Keratinocyte (primary cell): ENCODE results near the gene PLCB3. TPM values are rescaled to one million over a fixed set of nuclear protein-coding genes. Genes with fewer than 3 reads are reported as not detected.
"Not testable (repeated sequence)": the region's sequence is repeated elsewhere in the genome, so short reads cannot be mapped to it uniquely, and the experiment has no call there.

Source experiments
- DNase-seq: peaks from one replicate; pipeline ENCODE4 v3.0.0-alpha.2; 2011; ENCODE audit warnings: low read depth, missing footprints, low spot score
- FAIRE-seq: peaks from 2 replicates; lab custom pipeline; 2011; peaks lifted over from hg19 to GRCh38; lab: Jason Lieb, UNC
- H2AFZ ChIP-seq: 2 replicates; pipeline ENCODE4 v1.6.0; 2012; ENCODE audit warnings: low read length, control low read depth, inconsistent platforms; ENCODE audit not compliant: control insufficient read depth
- H3K27ac ChIP-seq: 2 replicates; pipeline ENCODE4 v1.5.1; 2011; ENCODE audit warnings: low read length; ENCODE audit not compliant: control insufficient read depth, insufficient read depth
- H3K27me3 ChIP-seq: 3 replicates; pipeline ENCODE4 v1.6.0; 2011; ENCODE audit warnings: low read length; ENCODE audit not compliant: control insufficient read depth, insufficient read depth; ENCODE audit errors: extremely low read depth
- H3K36me3 ChIP-seq, 2 experiments: 2 replicates in 1 of 2; 3 replicates in 1 of 2; pipeline ENCODE4 v1.5.1; 2011; ENCODE audit warnings: low read length in 2 of 2, mild to moderate bottlenecking in 1 of 2; ENCODE audit not compliant: control insufficient read depth in 2 of 2, insufficient read depth in 2 of 2; ENCODE audit errors: extremely low read depth in 1 of 2
- H3K4me1 ChIP-seq: 3 replicates; pipeline ENCODE4 v1.5.1; 2011; ENCODE audit warnings: low read length; ENCODE audit not compliant: control insufficient read depth, insufficient read depth; ENCODE audit errors: extremely low read depth
- H3K4me2 ChIP-seq: 3 replicates; pipeline ENCODE4 v1.6.0; 2011; ENCODE audit warnings: low read depth, low read length; ENCODE audit not compliant: control insufficient read depth, insufficient read depth; ENCODE audit errors: extremely low read depth
- H3K4me3 ChIP-seq, 3 experiments: fragments of 200-600 bp in 1 of 3; sonication (generic) in 1 of 3; 2 replicates in 2 of 3; 3 replicates in 1 of 3; pipeline ENCODE4 v1.5.1; 2011 to 2016; ENCODE audit warnings: low read length in 3 of 3, mild to moderate bottlenecking in 3 of 3, control low read depth in 2 of 3, inconsistent platforms in 1 of 3, low read depth in 1 of 3, mixed read lengths in 1 of 3, mixed run types in 1 of 3, moderate library complexity in 1 of 3; ENCODE audit not compliant: control insufficient read depth in 2 of 3, insufficient read depth in 2 of 3; ENCODE audit errors: extremely low read depth in 1 of 3
- H3K79me2 ChIP-seq: 2 replicates; pipeline ENCODE4 v1.6.0; 2012; ENCODE audit warnings: low read length; ENCODE audit not compliant: control insufficient read depth, insufficient read depth
- H3K9ac ChIP-seq: 3 replicates; pipeline ENCODE4 v1.6.0; 2011; ENCODE audit warnings: low read length; ENCODE audit not compliant: control insufficient read depth, insufficient read depth; ENCODE audit errors: extremely low read depth
- H3K9me1 ChIP-seq: 3 replicates; pipeline ENCODE4 v1.6.0; 2011; ENCODE audit warnings: low read length; ENCODE audit not compliant: control insufficient read depth, insufficient read depth; ENCODE audit errors: extremely low read depth
- H3K9me3 ChIP-seq: 2 replicates; pipeline ENCODE4 v1.5.1; 2012; ENCODE audit warnings: low read depth, low read length; ENCODE audit not compliant: control insufficient read depth
- H4K20me1 ChIP-seq: 3 replicates; pipeline ENCODE4 v1.6.0; 2011; ENCODE audit warnings: low read length; ENCODE audit not compliant: control insufficient read depth, insufficient read depth; ENCODE audit errors: extremely low read depth
- EZH2 ChIP-seq: IDR thresholded peaks from one replicate; pipeline ENCODE4 v1.6.1; 2012; ENCODE audit warnings: inconsistent platforms, mild to moderate bottlenecking, low read length, moderate library complexity
- dilution Hi-C: fragments of 300-500 bp; cut with MboI; formaldehyde crosslinking; loops from one replicate; pipeline ENCODE4 v1.7.0; 2020; ENCODE audit warnings: low sequenced_read_pairs; ENCODE audit not compliant: extremely low pct_ligation_motif_present
- polyA plus RNA-seq, 5 experiments: library from polyadenylated mRNA; depleted of rRNA in 3 of 5; stranded (reverse) in 3 of 5; stranded (forward) in 1 of 5; unstranded in 1 of 5; fragments of >200 nt; gene quantifications; 1 replicate in 1 of 5; 2 replicates in 3 of 5; 3 replicates in 1 of 5; pipeline versions ENCODE4 v1.2.1 to v1.2.3, GENCODE V29; 2011 to 2012; ENCODE audit warnings: missing spikeins in 2 of 5, low read depth in 1 of 5, low replicate concordance in 1 of 5
- TF ChIP-seq, protein P1 (sequence below), 3 experiments: IDR thresholded peaks in 1 of 3; conservative IDR thresholded peaks in 1 of 3; optimal IDR thresholded peaks in 1 of 3; 2 replicates in 2 of 3; 3 replicates in 1 of 3; pipeline versions ENCODE3 to v1.5.1; 2011; ENCODE audit warnings: low read length in 3 of 3, mild to moderate bottlenecking in 3 of 3, moderate library complexity in 2 of 3, control low read depth in 1 of 3, inconsistent platforms in 1 of 3; ENCODE audit not compliant: insufficient read depth in 2 of 3; ENCODE audit errors: extremely low read depth in 1 of 3

The PLCB3 gene
- polyA plus RNA-seq, 1 donor (not counting 4 experiments of a cell fraction or from before 2014, with no cell fraction given): 32.5 TPM

DNA sequence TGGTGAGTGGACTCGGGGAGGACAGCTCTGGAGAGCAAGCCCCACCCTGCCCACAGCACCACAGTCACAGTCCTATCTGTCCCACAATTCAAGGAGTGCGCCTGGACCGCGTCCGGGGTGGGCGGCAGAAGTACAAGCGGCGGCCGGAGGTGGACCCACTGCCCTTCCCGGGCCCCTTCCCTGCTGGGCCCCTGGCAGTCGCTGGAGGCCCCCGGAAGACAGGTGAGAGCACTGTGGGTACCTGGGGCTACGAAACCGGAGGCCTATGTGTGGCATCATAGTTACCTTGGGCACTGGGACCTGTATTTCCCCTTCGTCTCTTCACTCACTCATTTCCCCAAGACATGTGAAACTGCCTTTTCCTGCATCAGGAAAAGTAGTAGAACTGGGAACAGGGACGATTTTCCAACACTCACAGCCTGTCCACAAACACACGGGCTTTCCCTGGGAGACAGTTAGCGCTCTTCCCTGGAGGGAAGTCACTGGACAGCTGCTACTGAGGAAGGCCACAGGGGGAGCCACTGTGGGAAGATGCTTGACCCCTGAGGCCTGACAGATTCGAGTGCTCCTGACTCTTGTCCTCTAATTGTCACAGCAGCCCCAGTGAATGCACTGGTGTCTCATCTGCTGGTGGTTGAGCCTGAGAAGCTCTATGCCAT lies 62.9 kb downstream of the PLCB3 start:
- H2AFZ ChIP-seq: no peak overlapping the region
- dilution Hi-C loops: no loop called here
- H3K27me3 ChIP-seq: no peaks in the 10 kb centered on the region
- no peak overlapping the region for H3K9ac ChIP-seq
- H3K9me1 ChIP-seq: no peaks in the 10 kb centered on the region
- no peak overlapping the region for H3K4me2 ChIP-seq
- no peak overlapping the region for H3K27ac ChIP-seq
- FAIRE-seq (no peak), DNase-seq (no peak)
- peaks cover 22% of the 10 kb centered on the region for H3K79me2 ChIP-seq
- no peak for TF ChIP-seq EZH2
- TF ChIP-seq, protein P1, sequence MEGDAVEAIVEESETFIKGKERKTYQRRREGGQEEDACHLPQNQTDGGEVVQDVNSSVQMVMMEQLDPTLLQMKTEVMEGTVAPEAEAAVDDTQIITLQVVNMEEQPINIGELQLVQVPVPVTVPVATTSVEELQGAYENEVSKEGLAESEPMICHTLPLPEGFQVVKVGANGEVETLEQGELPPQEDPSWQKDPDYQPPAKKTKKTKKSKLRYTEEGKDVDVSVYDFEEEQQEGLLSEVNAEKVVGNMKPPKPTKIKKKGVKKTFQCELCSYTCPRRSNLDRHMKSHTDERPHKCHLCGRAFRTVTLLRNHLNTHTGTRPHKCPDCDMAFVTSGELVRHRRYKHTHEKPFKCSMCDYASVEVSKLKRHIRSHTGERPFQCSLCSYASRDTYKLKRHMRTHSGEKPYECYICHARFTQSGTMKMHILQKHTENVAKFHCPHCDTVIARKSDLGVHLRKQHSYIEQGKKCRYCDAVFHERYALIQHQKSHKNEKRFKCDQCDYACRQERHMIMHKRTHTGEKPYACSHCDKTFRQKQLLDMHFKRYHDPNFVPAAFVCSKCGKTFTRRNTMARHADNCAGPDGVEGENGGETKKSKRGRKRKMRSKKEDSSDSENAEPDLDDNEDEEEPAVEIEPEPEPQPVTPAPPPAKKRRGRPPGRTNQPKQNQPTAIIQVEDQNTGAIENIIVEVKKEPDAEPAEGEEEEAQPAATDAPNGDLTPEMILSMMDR (optimal IDR thresholded peaks at IDR 0.05 in 1 of 3, IDR thresholded peaks at IDR 0.05 in 1 of 3, conservative IDR thresholded peaks at IDR 0.05 in 1 of 3; ENCODE audit: extremely low read depth in 1 of 3, insufficient read depth in 2 of 3, low read length in 3 of 3): peak; percentile 3 to 21 (median 20)
- H3K4me3 ChIP-seq: no peak overlapping the region
- H3K9me3 ChIP-seq: no peaks in the 10 kb centered on the region
- peaks cover 33% of the 10 kb centered on the region for H3K4me1 ChIP-seq
- peaks cover 13 to 22% of the 10 kb centered on the region in 2 experiments for H3K36me3 ChIP-seq
- H4K20me1 ChIP-seq: peaks cover 3% of the 10 kb centered on the region

DNA sequence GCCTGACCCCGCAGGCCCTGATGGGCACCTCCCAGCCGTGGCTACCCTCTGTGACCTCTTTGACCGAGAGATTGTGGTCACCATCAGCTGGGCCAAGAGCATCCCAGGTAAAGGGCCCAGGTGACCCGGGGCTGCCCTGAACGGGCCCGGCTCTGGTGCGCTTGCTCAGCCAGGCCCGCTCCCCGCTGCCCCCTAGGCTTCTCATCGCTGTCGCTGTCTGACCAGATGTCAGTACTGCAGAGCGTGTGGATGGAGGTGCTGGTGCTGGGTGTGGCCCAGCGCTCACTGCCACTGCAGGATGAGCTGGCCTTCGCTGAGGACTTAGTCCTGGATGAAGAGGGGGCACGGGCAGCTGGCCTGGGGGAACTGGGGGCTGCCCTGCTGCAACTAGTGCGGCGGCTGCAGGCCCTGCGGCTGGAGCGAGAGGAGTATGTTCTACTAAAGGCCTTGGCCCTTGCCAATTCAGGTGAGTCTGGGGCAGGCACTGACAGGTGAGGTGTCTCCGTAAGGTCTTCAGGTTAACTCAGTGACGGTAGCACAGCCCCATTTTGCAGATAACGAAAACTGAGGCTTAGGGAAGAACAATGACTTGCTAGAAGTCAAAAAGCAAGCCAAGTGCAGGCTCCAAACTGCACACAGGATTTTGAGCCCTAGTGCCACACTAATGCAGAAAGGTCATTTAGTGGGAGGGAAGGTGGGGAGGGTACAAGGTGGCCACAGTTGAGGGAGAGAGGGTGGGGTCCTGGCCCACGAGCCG lies 63.7 kb downstream of the PLCB3 start:
- Histone ChIP-seq H4K20me1 (peaks cover 3% of the 10 kb centered on the region), H3K36me3 (peaks cover 13 to 26% of the 10 kb centered on the region in 2 experiments), H3K27me3 (no peaks in the 10 kb centered on the region), H3K9ac (no peak overlapping the region), H3K4me3 (no peak overlapping the region), H3K27ac (no peak overlapping the region), H3K4me2 (no peak overlapping the region), H3K9me3 (no peaks in the 10 kb centered on the region), H3K4me1 (peaks cover 37% of the 10 kb centered on the region), H3K9me1 (no peaks in the 10 kb centered on the region), H3K79me2 (peaks cover 27% of the 10 kb centered on the region), H2AFZ (no peak overlapping the region)
- DNase-seq: no peak
- FAIRE-seq: no peak
- dilution Hi-C loops: no loop called here
- TF ChIP-seq, protein P1 (optimal IDR thresholded peaks at IDR 0.05 in 1 of 3, IDR thresholded peaks at IDR 0.05 in 1 of 3, conservative IDR thresholded peaks at IDR 0.05 in 1 of 3; ENCODE audit: extremely low read depth in 1 of 3, insufficient read depth in 2 of 3, low read length in 3 of 3): no peak
- no peak for TF ChIP-seq EZH2

DNA sequence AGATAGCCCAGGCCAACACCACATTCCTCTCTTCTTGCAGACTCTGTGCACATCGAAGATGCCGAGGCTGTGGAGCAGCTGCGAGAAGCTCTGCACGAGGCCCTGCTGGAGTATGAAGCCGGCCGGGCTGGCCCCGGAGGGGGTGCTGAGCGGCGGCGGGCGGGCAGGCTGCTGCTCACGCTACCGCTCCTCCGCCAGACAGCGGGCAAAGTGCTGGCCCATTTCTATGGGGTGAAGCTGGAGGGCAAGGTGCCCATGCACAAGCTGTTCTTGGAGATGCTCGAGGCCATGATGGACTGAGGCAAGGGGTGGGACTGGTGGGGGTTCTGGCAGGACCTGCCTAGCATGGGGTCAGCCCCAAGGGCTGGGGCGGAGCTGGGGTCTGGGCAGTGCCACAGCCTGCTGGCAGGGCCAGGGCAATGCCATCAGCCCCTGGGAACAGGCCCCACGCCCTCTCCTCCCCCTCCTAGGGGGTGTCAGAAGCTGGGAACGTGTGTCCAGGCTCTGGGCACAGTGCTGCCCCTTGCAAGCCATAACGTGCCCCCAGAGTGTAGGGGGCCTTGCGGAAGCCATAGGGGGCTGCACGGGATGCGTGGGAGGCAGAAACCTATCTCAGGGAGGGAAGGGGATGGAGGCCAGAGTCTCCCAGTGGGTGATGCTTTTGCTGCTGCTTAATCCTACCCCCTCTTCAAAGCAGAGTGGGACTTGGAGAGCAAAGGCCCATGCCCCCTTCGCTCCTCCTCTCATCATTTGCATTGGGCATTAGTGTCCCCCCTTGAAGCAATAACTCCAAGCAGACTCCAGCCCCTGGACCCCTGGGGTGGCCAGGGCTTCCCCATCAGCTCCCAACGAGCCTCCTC lies 64.6 kb downstream of the PLCB3 start:
- Histone ChIP-seq H3K9ac (peak overlapping the region; percentile 90), H3K36me3 (peaks cover 18 to 33% of the 10 kb centered on the region in 2 experiments), H3K79me2 (peaks cover 32% of the 10 kb centered on the region), H3K4me2 (peak overlapping the region; percentile 64), H3K4me1 (peaks cover 42% of the 10 kb centered on the region), H3K4me3 (peak overlapping the region in 2 of 3 experiments; percentile 56 to 73)
- H3K9me3 ChIP-seq, dilution Hi-C loops, H3K27ac ChIP-seq, DNase-seq, FAIRE-seq, H2AFZ ChIP-seq, H3K9me1 ChIP-seq, H4K20me1 ChIP-seq, H3K27me3 ChIP-seq: not testable (repeated sequence)
